H9 (cell line): ENCODE data around the gene OSBP2. TPM values are rescaled to one million over a fixed set of nuclear protein-coding genes. Genes with fewer than 3 reads are reported as not detected.

Experiments used
- DNase-seq: peaks from one replicate; pipeline ENCODE4 v3.0.0-alpha.2; 2017
- H2AFZ ChIP-seq: one replicate; pipeline ENCODE4 v1.6.1; 2013; ENCODE audit warnings: mild to moderate bottlenecking, low read length, control low read depth, moderate library complexity
- H2AK5ac ChIP-seq: 2 replicates; pipeline ENCODE4 v1.6.1; 2013; ENCODE audit warnings: low read length, control low read depth, mixed read lengths; ENCODE audit not compliant: insufficient read length
- H2BK120ac ChIP-seq: one replicate; pipeline ENCODE4 v1.6.1; 2013; ENCODE audit warnings: low read depth, mild to moderate bottlenecking, low read length, control low read depth, inconsistent platforms; ENCODE audit not compliant: poor library complexity, severe bottlenecking
- H2BK12ac ChIP-seq: 2 replicates; pipeline ENCODE4 v1.6.1; 2013; ENCODE audit warnings: low read length, control low read depth, mixed read lengths, low read depth; ENCODE audit not compliant: insufficient read length
- H2BK15ac ChIP-seq: 2 replicates; pipeline ENCODE4 v1.6.1; 2013; ENCODE audit warnings: low read depth, low read length, control low read depth
- H2BK20ac ChIP-seq: one replicate; pipeline ENCODE4 v1.6.1; 2013; ENCODE audit warnings: low read depth, mild to moderate bottlenecking, low read length, control low read depth, inconsistent platforms; ENCODE audit not compliant: poor library complexity, severe bottlenecking
- H2BK5ac ChIP-seq: 2 replicates; pipeline ENCODE4 v1.6.1; 2013; ENCODE audit warnings: low read length, control low read depth, mixed read lengths; ENCODE audit not compliant: insufficient read length
- H3K14ac ChIP-seq: 2 replicates; pipeline ENCODE4 v1.6.1; 2013; ENCODE audit warnings: low read length, control low read depth; ENCODE audit not compliant: insufficient read depth
- H3K18ac ChIP-seq: 2 replicates; pipeline ENCODE4 v1.6.1; 2013; ENCODE audit warnings: low read depth, mild to moderate bottlenecking, mixed read lengths, low read length, control low read depth; ENCODE audit not compliant: insufficient read length
- H3K23ac ChIP-seq: 2 replicates; pipeline ENCODE4 v1.6.1; 2013; ENCODE audit warnings: low read length, control low read depth, mixed read lengths, low read depth; ENCODE audit not compliant: insufficient read length
- H3K23me2 ChIP-seq: 2 replicates; pipeline ENCODE4 v1.6.1; 2013; ENCODE audit warnings: low read depth, mild to moderate bottlenecking, mixed read lengths, low read length, control low read depth; ENCODE audit not compliant: insufficient read length, poor library complexity, severe bottlenecking
- H3K27ac ChIP-seq: 2 replicates; pipeline ENCODE4 v1.5.1; 2013; ENCODE audit warnings: low read length, control low read depth, mixed read lengths, low read depth; ENCODE audit not compliant: insufficient read length
- H3K27me3 ChIP-seq: 2 replicates; pipeline ENCODE4 v1.6.1; 2013; ENCODE audit warnings: low read length, control low read depth, inconsistent platforms; ENCODE audit not compliant: insufficient read depth
- H3K4ac ChIP-seq: 2 replicates; pipeline ENCODE4 v1.6.1; 2013; ENCODE audit warnings: low read depth, mild to moderate bottlenecking, control low read depth, inconsistent platforms, low read length, moderate library complexity
- H3K4me1 ChIP-seq: 2 replicates; pipeline ENCODE4 v1.6.1; 2013; ENCODE audit warnings: low read length, control low read depth, inconsistent platforms; ENCODE audit not compliant: insufficient read depth
- H3K4me2 ChIP-seq: 2 replicates; pipeline ENCODE4 v1.6.1; 2013; ENCODE audit warnings: low read length, control low read depth, mixed read lengths; ENCODE audit not compliant: insufficient read length, insufficient read depth
- H3K56ac ChIP-seq: 2 replicates; pipeline ENCODE4 v1.6.1; 2013; ENCODE audit warnings: low read depth, mild to moderate bottlenecking, mixed read lengths, low read length, control low read depth; ENCODE audit not compliant: insufficient read length
- H3K79me1 ChIP-seq: 2 replicates; pipeline ENCODE4 v1.6.1; 2013; ENCODE audit warnings: low read depth, mild to moderate bottlenecking, moderate library complexity, low read length, control low read depth, inconsistent platforms; ENCODE audit not compliant: insufficient read depth, poor library complexity, severe bottlenecking
- H3K79me2 ChIP-seq: 2 replicates; pipeline ENCODE4 v1.6.1; 2013; ENCODE audit warnings: low read length, control low read depth, inconsistent platforms; ENCODE audit not compliant: insufficient read depth
- H3K9ac ChIP-seq: 2 replicates; pipeline ENCODE4 v1.6.1; 2013; ENCODE audit warnings: low read length, control low read depth, mixed read lengths; ENCODE audit not compliant: insufficient read length; ENCODE audit errors: extremely low read depth
- H3K9me3 ChIP-seq: one replicate; pipeline ENCODE4 v1.6.1; 2013; ENCODE audit warnings: low read depth, low read length, inconsistent platforms; ENCODE audit not compliant: control insufficient read depth
- H3T11ph ChIP-seq: one replicate; pipeline ENCODE4 v1.6.1; 2013; ENCODE audit warnings: mild to moderate bottlenecking, low read length, control low read depth, inconsistent platforms
- H4K20me1 ChIP-seq: one replicate; pipeline ENCODE4 v1.6.1; 2013; ENCODE audit not compliant: control insufficient read depth, insufficient read length, insufficient read depth
- H4K5ac ChIP-seq: 2 replicates; pipeline ENCODE4 v1.6.1; 2013; ENCODE audit warnings: low read depth, mild to moderate bottlenecking, mixed read lengths, low read length, control low read depth; ENCODE audit not compliant: insufficient read length
- H4K8ac ChIP-seq: replicated peaks from 2 replicates; pipeline ENCODE4 v1.6.1; 2013; ENCODE audit warnings: low read length, control low read depth, mixed read lengths, low read depth; ENCODE audit not compliant: insufficient read length
- H4K91ac ChIP-seq: 2 replicates; pipeline ENCODE4 v1.6.1; 2013; ENCODE audit warnings: low read depth, mild to moderate bottlenecking, moderate library complexity, mixed read lengths, low read length, control low read depth; ENCODE audit not compliant: insufficient read length
- H3K27ac Mint-ChIP-seq, 3 experiments: 2 replicates in 2 of 3; 3 replicates in 1 of 3; pipeline ENCODE4 v1.8.0; 2020 to 2021; ENCODE audit warnings: mixed read lengths in 3 of 3, mild to moderate bottlenecking in 1 of 3, moderate library complexity in 1 of 3
- H3K27me3 Mint-ChIP-seq: 2 replicates; pipeline ENCODE4 v1.8.0; 2021; ENCODE audit warnings: low read depth, mild to moderate bottlenecking, moderate library complexity, mixed read lengths
- H3K36me3 Mint-ChIP-seq, 3 experiments: 2 replicates in 2 of 3; 3 replicates in 1 of 3; pipeline ENCODE4 v1.8.0; 2020 to 2021; ENCODE audit warnings: low read depth in 3 of 3, mixed read lengths in 3 of 3; ENCODE audit not compliant: insufficient read depth in 1 of 3
- H3K4me1 Mint-ChIP-seq, 2 experiments: 2 replicates each; pipeline ENCODE4 v1.8.0; 2020; ENCODE audit warnings: mixed read lengths in 2 of 2
- H3K4me3 Mint-ChIP-seq, 2 experiments: 2 replicates in 1 of 2; 3 replicates in 1 of 2; pipeline ENCODE4 v1.8.0; 2020 to 2021; ENCODE audit warnings: mild to moderate bottlenecking in 2 of 2, mixed read lengths in 2 of 2, moderate library complexity in 1 of 2
- H3K9me3 Mint-ChIP-seq, 2 experiments: 2 replicates in 1 of 2; 3 replicates in 1 of 2; pipeline ENCODE4 v1.8.0; 2020; ENCODE audit warnings: mild to moderate bottlenecking in 2 of 2, mixed read lengths in 2 of 2, moderate library complexity in 1 of 2
- WGBS: extraction: QIAGEN DNeasy Blood & Tissue Kit; methylation state at CpG from one replicate; pipeline ENCODE4 v1.1.7; 2013; ENCODE audit warnings: missing lambda C conversion rate, low lambda C conversion rate, mixed read lengths; ENCODE audit not compliant: insufficient read length; ENCODE audit errors: extremely low coverage; 5-methylcytosine and 5-hydroxymethylcytosine counted together
- total RNA-seq: library from RNA; stranded (reverse); gene quantifications from 2 replicates; pipeline ENCODE4 v1.2.1, GENCODE V29; 2021
- TF ChIP-seq, protein P1 (sequence below): fragments of 200-600 bp; sonication (generic); conservative IDR thresholded peaks from 3 replicates; pipeline ENCODE4 v1.8.0; 2021; ENCODE audit warnings: antibody characterized with exemption, mild to moderate bottlenecking

Gene OSBP2
- total RNA-seq, 1 experiment from 2014 or later: 3.4 TPM

DNA sequence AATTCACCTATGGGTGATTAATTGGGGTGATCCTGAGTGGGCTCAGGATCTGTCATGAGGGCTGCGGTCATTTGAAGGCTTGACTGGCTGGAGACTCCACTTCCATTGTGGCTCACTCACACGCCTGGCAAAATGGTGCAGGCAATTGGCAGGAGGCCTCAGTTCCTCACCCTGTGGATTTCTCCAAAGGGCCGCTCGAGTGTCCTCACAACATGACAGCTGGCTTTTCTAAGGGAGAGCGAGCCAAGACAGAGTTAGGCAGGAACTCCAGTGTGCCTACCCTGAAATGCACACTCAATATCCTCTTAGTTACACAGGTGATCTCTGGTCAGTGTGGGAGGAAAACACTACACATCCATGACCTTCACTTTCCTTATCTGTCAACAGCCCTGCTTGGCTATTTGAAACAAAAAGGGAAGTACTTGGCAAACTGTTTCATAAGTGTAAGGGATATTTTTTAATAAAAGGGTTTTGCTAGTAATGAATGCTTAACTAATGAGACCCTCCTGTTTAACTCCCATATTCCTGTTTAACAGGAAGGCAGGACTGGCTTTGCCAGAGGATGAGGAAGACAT lies 25.7 kb downstream of the OSBP2 start:
- Mint-ChIP-seq H3K4me1 (peaks cover 9 to 11% of the 10 kb centered on the region in 2 experiments), H3K36me3 (no peaks in the 10 kb centered on the region)

More for the DNA sequence above, 25.7 kb downstream of the OSBP2 start:
- H2AK5ac ChIP-seq: no peak overlapping the region
- H3K4me2 ChIP-seq: no peak overlapping the region
- no peak overlapping the region for H2BK12ac ChIP-seq
- no CpG with 5 or more reads among the region's 5 CpGs for WGBS
- H3K79me1 ChIP-seq: no peaks in the 10 kb centered on the region
- no peak overlapping the region for H3K4me3 Mint-ChIP-seq
- H3K27me3 ChIP-seq: no peaks in the 10 kb centered on the region
- H3K56ac ChIP-seq: no peak overlapping the region
- no peaks in the 10 kb centered on the region for H3K23me2 ChIP-seq
- H4K5ac ChIP-seq: no peak overlapping the region
- no peaks in the 10 kb centered on the region for H3K4me1 ChIP-seq
- no peak overlapping the region for H2BK120ac ChIP-seq
- H3K27me3 Mint-ChIP-seq: no peaks in the 10 kb centered on the region
- no peak overlapping the region for H2BK15ac ChIP-seq
- no peak overlapping the region for H2AFZ ChIP-seq
- H3K4ac ChIP-seq: no peak overlapping the region
- no peaks in the 10 kb centered on the region for H3K9me3 Mint-ChIP-seq
- H4K91ac ChIP-seq: no peak overlapping the region
- no peaks in the 10 kb centered on the region for H3K9me3 ChIP-seq
- no peak overlapping the region for H3K27ac ChIP-seq
- no peaks in the 10 kb centered on the region for H4K20me1 ChIP-seq
- TF ChIP-seq, protein P1, sequence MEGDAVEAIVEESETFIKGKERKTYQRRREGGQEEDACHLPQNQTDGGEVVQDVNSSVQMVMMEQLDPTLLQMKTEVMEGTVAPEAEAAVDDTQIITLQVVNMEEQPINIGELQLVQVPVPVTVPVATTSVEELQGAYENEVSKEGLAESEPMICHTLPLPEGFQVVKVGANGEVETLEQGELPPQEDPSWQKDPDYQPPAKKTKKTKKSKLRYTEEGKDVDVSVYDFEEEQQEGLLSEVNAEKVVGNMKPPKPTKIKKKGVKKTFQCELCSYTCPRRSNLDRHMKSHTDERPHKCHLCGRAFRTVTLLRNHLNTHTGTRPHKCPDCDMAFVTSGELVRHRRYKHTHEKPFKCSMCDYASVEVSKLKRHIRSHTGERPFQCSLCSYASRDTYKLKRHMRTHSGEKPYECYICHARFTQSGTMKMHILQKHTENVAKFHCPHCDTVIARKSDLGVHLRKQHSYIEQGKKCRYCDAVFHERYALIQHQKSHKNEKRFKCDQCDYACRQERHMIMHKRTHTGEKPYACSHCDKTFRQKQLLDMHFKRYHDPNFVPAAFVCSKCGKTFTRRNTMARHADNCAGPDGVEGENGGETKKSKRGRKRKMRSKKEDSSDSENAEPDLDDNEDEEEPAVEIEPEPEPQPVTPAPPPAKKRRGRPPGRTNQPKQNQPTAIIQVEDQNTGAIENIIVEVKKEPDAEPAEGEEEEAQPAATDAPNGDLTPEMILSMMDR: no peak
- H2BK20ac ChIP-seq: no peak overlapping the region
- no peaks in the 10 kb centered on the region for H3K79me2 ChIP-seq
- no peak overlapping the region for H3T11ph ChIP-seq
- H3K23ac ChIP-seq: no peak overlapping the region
- H3K9ac ChIP-seq: no peak overlapping the region
- H4K8ac ChIP-seq: no peak overlapping the region
- H3K14ac ChIP-seq: no peak overlapping the region
- H3K18ac ChIP-seq: no peak overlapping the region
- H2BK5ac ChIP-seq: no peak overlapping the region
- no peak overlapping the region for H3K27ac Mint-ChIP-seq
- no peak for DNase-seq
